ENCODE results near the gene PKP4.

The PKP4 gene

DNA sequence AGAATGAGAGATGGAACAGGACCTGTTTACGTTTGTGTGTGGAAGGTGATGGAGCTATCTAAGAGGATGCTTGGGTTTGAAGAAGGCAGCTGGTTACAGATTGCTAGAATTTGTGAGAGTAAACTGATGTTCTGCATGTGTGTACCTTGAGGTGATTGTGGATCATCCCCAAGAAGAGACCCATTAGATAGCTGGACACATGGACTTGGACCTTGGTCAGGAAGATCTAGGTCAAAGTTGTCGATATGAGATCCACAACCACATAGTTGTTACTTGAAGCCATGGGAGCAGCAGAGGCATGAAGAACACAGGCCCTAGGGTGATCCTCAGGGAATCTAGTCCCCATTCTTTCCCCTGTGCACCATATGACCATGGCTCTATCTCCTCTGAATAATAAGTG lies 101.0 kb downstream of the PKP4 start:
- H3K27me3 ChIP-seq (ENCODE audit: low read length): no peaks in the 10 kb centered on the region
- no peaks in the 10 kb centered on the region for H3F3A ChIP-seq (ENCODE audit: insufficient read depth)
- no peaks in the 10 kb centered on the region for H3K9me2 ChIP-seq (replicated peaks; ENCODE audit: insufficient read depth, low read length)
- H4K20me1 ChIP-seq (ENCODE audit: low read depth, low read length): no peaks in the 10 kb centered on the region
- no peak overlapping the region for H3K4me2 ChIP-seq (ENCODE audit: low read depth, low read length, poor library complexity, severe bottlenecking)
- H3K9ac ChIP-seq (ENCODE audit: low read length): no peak overlapping the region
- H3K4me3 ChIP-seq (ENCODE audit: insufficient read depth, low read length, poor library complexity, severe bottlenecking): no peak overlapping the region
- no peaks in the 10 kb centered on the region for H3K9me3 ChIP-seq (ENCODE audit: insufficient read depth, low read length)
- TF ChIP-seq CTCF (IDR thresholded peaks at IDR 0.05; ENCODE audit: insufficient read depth, low read length, poor library complexity, severe bottlenecking) (no peak), EZH2phosphoT487 (conservative IDR thresholded peaks at IDR 0.05; ENCODE audit: low read length) (no peak)
- no peak overlapping the region for H3K27ac ChIP-seq (ENCODE audit: low read depth, low read length)
- H2AFZ ChIP-seq (ENCODE audit: low read depth, low read length, severe bottlenecking): no peak overlapping the region
- no peaks in the 10 kb centered on the region for H3K79me2 ChIP-seq (ENCODE audit: insufficient read depth, low read length)
- no peaks in the 10 kb centered on the region for H3K36me3 ChIP-seq (ENCODE audit: low read length)

DNA sequence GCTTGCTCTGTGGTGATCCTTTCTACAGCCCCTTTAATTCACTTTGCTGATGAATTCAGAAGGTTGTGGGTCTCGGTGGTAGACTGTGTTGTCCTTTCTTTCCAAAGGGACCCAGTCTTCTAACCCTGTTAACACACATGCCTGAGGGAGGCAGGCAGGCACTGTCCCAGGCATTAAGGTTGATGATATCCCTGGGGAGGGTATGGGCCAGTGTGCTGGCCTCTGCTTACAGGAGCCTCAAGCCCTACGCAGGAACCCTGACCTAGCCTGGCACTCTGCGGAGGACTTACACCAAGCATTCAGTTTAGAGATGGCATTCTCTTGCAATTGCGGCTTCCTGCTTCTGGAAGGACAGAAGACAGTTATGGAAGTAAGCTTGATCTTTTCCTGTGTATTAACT lies 102.5 kb downstream of the PKP4 start:
- no peaks in the 10 kb centered on the region for H3F3A ChIP-seq (ENCODE audit: insufficient read depth)
- no peak overlapping the region for H3K4me3 ChIP-seq (ENCODE audit: insufficient read depth, low read length, poor library complexity, severe bottlenecking)
- no peaks in the 10 kb centered on the region for H4K20me1 ChIP-seq (ENCODE audit: low read depth, low read length)
- no peak for TF ChIP-seq CTCF (IDR thresholded peaks at IDR 0.05; ENCODE audit: insufficient read depth, low read length, poor library complexity, severe bottlenecking)
- TF ChIP-seq EZH2phosphoT487 (conservative IDR thresholded peaks at IDR 0.05; ENCODE audit: low read length): no peak
- no peaks in the 10 kb centered on the region for H3K27me3 ChIP-seq (ENCODE audit: low read length)
- no peaks in the 10 kb centered on the region for H3K36me3 ChIP-seq (ENCODE audit: low read length)
- H2AFZ ChIP-seq (ENCODE audit: low read depth, low read length, severe bottlenecking): no peak overlapping the region
- H3K9ac ChIP-seq (ENCODE audit: low read length): no peak overlapping the region
- H3K9me3 ChIP-seq (ENCODE audit: insufficient read depth, low read length): no peaks in the 10 kb centered on the region
- no peaks in the 10 kb centered on the region for H3K9me2 ChIP-seq (replicated peaks; ENCODE audit: insufficient read depth, low read length)
- no peak overlapping the region for H3K4me2 ChIP-seq (ENCODE audit: low read depth, low read length, poor library complexity, severe bottlenecking)
- no peaks in the 10 kb centered on the region for H3K79me2 ChIP-seq (ENCODE audit: insufficient read depth, low read length)
- H3K27ac ChIP-seq (ENCODE audit: low read depth, low read length): no peak overlapping the region

- H3K9me2 ChIP-seq (replicated peaks; ENCODE audit: insufficient read depth, low read length): no peaks in the 10 kb centered on the region
- H3K27me3 ChIP-seq (ENCODE audit: low read length): no peaks in the 10 kb centered on the region
- H3K27ac ChIP-seq (ENCODE audit: low read depth, low read length): no peak overlapping the region
- H3K79me2 ChIP-seq (ENCODE audit: insufficient read depth, low read length): no peaks in the 10 kb centered on the region
- H2AFZ ChIP-seq (ENCODE audit: low read depth, low read length, severe bottlenecking): no peak overlapping the region
- no peak overlapping the region for H3K4me2 ChIP-seq (ENCODE audit: low read depth, low read length, poor library complexity, severe bottlenecking)
- H3K4me3 ChIP-seq (ENCODE audit: insufficient read depth, low read length, poor library complexity, severe bottlenecking): no peak overlapping the region
- H3K36me3 ChIP-seq (ENCODE audit: low read length): no peaks in the 10 kb centered on the region
- no peaks in the 10 kb centered on the region for H4K20me1 ChIP-seq (ENCODE audit: low read depth, low read length)
- no peaks in the 10 kb centered on the region for H3F3A ChIP-seq (ENCODE audit: insufficient read depth)
- no peaks in the 10 kb centered on the region for H3K9me3 ChIP-seq (ENCODE audit: insufficient read depth, low read length)
- TF ChIP-seq CTCF (IDR thresholded peaks at IDR 0.05; ENCODE audit: insufficient read depth, low read length, poor library complexity, severe bottlenecking) (no peak), EZH2phosphoT487 (conservative IDR thresholded peaks at IDR 0.05; ENCODE audit: low read length) (no peak)
- H3K9ac ChIP-seq (ENCODE audit: low read length): no peak overlapping the region
Observed at GRCh38 chr2:158560259-158560658, 103.5 kb downstream of the PKP4 start.

DNA sequence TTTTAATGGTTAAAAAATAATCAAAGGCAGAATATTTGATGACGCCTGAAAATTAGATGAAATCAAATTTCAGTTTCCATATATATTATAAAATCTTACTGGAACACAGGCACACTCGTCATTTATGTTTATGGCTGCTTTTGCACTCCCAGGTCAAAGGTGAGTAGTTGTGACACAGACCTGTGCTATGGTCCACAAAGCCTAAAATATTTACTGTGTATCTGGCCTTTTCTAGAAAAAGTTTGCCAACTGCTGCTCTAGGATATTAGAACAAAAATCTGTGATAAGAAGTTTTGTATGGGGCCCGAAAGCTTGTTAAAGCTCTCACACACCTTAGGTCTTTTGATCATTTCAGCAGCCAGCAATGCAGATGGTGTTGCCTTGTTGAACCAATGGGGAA lies 104.3 kb downstream of the PKP4 start:
- Histone ChIP-seq H3K27ac (ENCODE audit: low read depth, low read length) (no peak overlapping the region), H3K9me2 (replicated peaks; ENCODE audit: insufficient read depth, low read length) (no peaks in the 10 kb centered on the region), H3K79me2 (ENCODE audit: insufficient read depth, low read length) (no peaks in the 10 kb centered on the region), H2AFZ (ENCODE audit: low read depth, low read length, severe bottlenecking) (no peak overlapping the region), H3K4me2 (ENCODE audit: low read depth, low read length, poor library complexity, severe bottlenecking) (no peak overlapping the region), H3K36me3 (ENCODE audit: low read length) (no peaks in the 10 kb centered on the region), H3K4me3 (ENCODE audit: insufficient read depth, low read length, poor library complexity, severe bottlenecking) (no peak overlapping the region), H3K9ac (ENCODE audit: low read length) (no peak overlapping the region), H3K27me3 (ENCODE audit: low read length) (no peaks in the 10 kb centered on the region), H3F3A (ENCODE audit: insufficient read depth) (no peaks in the 10 kb centered on the region), H4K20me1 (ENCODE audit: low read depth, low read length) (no peaks in the 10 kb centered on the region), H3K9me3 (ENCODE audit: insufficient read depth, low read length) (no peaks in the 10 kb centered on the region)
- TF ChIP-seq CTCF (IDR thresholded peaks at IDR 0.05; ENCODE audit: insufficient read depth, low read length, poor library complexity, severe bottlenecking) (no peak), EZH2phosphoT487 (conservative IDR thresholded peaks at IDR 0.05; ENCODE audit: low read length) (no peak)
